NCI-H460 (cell line): ENCODE results near the gene TRIM9. TPM values are rescaled to one million over a fixed set of nuclear protein-coding genes. Genes with fewer than 3 reads are reported as not detected.
"Not testable (repeated sequence)": the region's sequence is repeated elsewhere in the genome, so short reads cannot be mapped to it uniquely, and the experiment has no call there.

Source experiments
- DNase-seq: peaks from one replicate; pipeline ENCODE4 v3.0.0-alpha.2; 2016; ENCODE audit warnings: low read depth; ENCODE audit errors: extremely low read depth
- total RNA-seq: library from RNA; depleted of rRNA; stranded (reverse); fragments of >200 nt; shearing (Covaris generic); gene quantifications from 2 replicates; pipeline ENCODE4 v1.2.3, GENCODE V29; 2014

Gene TRIM9
- total RNA-seq, 1 experiment from 2014 or later = 0.07 TPM

DNA sequence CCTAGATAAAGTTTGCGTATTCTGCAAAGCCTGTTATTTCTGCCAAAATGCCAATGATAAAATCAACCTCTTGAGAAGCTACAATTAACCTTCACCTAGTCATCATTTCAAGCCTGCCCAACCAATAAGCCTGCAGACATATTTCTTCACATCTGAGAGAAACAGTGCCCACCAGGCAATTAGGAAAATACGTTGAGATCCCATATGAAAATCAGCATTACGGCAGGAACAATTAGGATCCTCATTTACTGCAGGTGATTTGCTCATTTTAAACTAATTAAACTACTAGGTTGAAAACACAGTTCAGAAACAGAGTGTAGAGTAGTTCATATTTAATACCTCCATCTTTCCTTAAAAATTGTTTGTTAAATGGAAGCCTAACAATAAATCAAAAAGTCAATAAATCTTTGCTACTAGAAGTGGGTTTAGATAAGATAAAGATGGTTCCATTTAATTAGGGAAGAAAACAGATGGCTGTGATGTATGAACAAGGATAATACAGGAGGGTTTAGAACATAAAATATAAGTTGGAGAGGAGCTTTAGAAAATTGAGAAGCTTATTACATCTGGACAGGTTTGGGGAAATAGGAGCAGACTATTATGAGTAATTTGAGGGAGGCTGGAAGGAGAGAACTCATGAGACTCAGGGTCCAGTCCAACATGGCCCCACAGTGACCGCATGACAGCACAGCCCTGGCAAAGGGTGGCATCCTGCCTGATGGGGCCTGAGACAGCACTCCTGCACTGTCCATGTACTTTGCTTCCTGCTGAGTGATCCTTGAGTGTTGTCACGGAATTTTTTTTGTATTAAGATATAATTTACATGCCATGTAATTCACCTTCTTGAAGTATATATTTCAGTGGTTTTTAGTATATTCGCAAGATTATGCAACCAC is 123.8 kb downstream of the TRIM9 start:
- no peak for DNase-seq

DNA sequence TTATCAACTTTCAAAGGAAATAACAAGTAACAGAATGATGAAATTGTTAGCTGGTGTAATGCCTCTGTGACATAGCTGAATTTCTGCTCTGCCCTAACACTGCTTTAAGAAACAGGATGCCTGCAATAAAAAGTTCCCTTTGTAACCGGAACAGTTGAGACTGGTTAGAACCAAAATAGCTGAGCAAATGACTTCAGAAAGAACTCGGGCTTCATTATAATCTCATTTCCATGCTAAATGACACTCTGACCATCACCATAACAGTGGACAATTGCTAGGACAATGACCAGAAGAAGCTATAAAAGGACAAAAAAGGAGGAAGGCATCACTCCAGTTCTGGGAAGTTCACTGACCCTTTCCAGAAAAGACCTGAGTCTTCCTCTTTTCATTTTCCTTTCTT is 127.1 kb downstream of the TRIM9 start:
- no peak for DNase-seq

DNA sequence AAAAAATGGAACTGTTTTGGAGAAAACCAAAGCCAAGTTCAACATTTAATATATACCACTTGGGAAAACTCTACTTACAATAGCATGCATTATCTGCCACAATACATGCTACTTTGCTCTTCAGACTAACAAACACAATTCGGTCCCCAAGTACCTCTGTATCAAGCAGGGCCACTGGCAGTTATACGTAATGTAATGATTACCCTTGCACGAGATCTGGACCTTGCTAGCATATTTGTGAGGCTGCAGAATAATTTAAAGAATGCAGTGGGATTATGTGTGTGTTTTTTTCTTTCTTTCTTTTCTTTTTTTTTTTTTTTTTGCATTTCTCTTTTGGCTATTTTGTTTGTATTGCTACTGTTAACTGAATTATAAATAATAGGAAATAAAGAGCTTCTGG is 127.8 kb downstream of the TRIM9 start:
- DNase-seq = no peak

DNA sequence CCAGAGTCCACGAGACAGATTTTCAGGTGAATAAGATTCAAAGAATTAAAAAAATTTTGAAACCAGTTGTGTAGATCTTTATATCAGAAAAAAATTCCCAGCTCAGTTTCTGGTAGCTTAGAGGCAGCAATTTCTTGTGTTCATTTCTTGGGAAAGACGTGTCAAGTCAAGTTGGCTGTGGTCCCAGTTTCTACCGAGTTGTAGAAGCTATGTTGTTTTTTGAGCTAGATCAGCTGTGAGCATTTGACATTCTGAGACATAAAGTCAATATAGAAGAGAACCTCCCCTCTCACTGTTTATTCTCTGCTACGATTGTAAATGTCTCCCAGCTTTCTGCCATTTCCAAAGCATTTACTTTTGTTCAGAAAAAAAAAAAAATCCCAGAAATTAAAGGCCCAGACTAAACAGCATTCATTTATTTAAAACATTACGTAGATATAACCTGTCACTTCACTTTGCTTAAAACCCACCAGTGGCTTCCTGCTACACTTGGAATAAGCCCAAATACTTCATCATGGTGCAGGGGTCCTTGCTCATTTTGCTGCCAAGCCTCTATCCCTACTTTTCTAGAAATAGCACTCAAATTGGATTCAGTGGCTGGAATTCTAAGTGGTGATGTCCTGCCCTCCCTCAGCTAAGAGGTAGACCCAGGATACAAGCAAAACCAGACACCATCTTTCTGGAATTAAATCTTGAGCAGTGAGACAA is 130.1 kb downstream of the TRIM9 start:
- no peak for DNase-seq

DNA sequence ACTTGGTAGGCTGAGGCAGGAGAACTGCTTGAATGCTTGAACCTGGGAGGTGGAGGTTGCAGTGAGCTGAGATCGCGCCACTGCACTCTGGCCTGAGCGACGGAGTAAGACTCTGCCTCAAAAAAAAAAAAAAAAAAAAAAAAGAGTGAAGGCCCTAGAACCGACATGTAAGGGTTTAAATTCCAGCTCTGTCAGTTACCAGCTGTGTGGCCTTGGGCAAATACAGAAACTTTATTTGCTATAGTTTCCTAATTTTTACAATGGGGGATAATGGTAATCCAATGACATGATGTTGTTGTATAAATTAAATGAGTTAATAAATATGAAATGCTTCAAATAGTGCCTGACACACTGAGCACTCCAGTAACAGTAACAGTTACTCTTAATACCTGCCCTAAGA is 131.0 kb downstream of the TRIM9 start:
- no peak for DNase-seq

DNA sequence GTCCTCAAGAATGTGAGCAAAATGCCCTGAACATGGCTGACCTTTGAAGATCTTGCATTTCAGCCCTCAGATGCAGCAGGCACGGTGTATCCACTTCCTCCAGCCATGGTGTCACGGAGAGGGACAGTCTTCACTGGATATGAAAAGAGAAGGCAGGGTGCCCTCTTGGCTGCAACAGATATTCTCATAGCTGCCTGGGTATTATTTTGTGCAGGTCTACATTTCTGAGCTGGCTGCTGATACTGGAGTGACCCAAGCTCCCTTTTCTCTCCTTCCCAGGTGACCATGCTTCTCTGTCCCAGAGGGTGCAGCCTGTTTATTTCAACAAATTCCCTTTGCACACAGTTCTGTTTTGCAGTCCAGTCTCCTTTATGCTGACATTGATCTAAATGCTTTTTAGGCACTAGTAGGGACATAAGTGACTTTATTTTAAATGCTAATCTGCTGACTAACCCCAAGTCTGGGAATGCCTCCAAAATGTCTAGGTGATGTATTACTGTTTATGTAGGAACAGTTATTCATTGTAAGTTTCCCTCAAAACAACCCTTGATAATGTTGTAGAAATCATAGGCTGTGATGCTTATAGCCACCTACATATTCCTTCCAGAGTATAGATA is 133.2 kb downstream of the TRIM9 start:
- DNase-seq = no peak

DNA sequence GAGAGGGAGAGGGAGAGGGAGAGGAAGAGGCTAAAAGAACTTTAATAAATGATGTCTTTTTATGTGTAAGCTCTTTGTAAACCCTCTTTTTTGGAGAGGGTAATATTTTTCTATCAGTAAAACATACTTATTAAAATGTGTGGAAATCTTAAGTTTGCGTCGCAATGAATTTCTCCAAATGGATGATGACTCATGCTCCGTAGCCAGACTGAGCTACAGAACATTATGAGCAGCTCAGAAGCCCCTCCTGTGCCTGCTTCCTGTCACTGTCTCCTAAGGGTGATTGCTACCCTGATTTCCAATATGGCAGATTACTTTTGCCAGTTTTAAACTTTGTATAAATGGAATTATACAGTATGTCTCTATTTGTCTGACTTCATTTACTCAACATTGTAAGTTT is 137.6 kb downstream of the TRIM9 start:
- no peak for DNase-seq

DNA sequence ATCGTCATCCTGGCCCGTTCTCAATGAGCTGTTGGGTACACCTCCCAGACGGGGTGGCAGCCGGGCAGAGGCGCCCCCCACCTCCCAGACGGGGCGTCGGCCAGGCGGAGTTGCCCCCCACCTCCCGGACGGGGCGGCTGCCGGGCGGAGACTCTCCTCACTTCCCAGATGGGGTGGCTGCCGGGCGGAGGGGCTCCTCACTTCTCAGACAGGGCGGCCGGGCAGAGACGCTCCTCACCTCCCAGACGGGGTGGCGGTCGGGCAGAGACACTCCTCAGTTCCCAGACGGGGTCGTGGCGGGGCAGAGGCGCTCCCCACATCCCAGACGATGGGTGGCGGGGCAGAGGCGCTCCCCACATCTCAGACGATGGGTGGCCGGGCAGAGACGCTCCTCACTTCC is 138.5 kb downstream of the TRIM9 start:
- DNase-seq = not testable (repeated sequence)

DNA sequence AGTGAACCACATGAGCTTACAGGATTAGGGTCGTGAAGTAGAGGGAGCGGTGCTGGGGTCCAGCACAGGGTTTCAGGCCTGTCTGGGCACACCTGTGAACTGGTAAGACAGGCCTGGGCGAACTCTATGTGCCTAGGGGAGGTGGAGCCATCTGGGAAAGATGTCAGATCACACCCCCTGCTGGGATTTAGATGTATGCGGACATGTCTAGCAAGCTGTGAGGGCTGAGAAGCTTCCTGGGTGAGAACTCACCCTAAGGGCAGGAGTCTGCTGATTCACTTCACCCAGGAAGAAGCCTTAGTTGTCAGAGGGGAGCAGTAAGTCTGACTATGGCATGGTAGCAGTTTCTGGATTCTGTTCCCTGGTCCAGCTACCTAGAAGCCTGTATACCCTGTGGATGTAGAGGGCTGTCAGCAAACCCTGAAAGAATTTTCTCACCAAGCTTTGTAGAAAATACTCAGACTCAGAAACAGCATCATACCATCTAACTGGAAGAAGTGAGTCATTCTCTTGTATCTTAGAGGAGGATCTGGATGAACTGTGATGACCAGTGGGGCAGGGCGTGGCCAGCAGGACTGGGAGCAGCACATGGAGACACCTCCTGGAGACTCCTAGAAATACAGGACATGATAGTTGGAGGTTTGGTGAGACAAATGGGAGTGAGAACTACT is 139.4 kb downstream of the TRIM9 start:
- peak; percentile 97 for DNase-seq

DNA sequence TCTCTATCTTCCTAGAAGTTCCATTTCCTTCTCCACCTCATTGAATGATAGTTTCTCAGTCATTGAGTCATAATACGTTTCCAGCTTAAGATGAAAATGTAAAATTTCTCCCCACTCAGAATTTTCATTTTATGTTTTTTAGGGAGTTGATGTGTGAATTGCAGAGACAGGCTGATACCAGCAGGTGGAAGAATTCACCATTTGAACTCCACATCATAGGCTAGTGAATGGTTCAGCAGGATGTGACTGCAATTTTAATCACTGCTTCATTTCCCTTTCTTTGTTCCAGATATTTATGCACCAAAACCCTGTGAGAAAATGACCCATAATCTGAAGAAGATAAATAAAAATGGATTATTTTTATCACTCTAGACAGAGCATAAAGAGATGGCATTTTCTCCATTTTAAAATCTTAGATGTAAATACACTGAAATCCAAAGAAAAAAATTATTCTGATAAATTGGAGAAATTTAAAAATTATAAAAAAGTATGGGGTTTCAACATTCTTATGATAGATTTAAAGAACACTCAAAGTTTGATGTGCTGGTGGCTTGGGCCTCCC is 140.0 kb downstream of the TRIM9 start:
- DNase-seq = peak; percentile 64

DNA sequence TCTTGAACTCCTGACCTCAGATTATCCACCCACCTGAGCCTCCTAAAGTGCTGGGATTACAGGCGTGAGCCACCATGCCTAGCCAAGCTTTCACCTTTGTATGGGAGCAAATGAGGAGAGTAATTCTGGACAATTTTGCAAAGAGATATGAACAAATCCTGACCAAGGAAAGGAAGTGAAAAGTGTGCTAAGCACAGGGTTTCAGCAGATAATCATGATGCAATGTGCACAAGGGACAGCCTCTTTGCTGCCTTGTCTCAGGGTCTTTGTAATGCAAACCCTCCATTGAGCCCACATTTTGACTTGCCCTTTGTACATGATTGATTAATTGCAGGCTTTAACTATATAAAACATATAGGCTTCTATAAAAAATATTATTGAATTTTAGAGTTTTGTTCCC is 141.4 kb downstream of the TRIM9 start:
- DNase-seq = no peak

DNA sequence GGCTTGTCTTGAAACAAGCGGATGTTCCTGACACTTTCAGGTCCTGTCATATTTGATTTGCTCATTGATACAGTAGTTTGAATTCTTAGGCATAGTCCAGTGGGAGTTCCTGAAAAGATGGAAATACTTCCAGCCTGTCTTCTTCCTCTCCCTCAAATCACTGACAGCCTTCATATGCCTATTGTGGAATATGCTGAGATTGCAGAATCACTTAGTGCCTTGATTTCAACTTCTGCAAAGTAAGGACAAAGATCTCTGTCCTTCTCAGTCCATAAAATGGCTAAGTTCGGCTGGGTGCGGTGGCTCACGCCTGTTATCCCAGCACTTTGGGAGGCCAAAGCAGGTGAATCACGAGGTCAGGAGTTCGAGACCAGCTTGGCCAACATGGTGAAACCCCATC is 143.9 kb downstream of the TRIM9 start:
- no peak for DNase-seq

DNA sequence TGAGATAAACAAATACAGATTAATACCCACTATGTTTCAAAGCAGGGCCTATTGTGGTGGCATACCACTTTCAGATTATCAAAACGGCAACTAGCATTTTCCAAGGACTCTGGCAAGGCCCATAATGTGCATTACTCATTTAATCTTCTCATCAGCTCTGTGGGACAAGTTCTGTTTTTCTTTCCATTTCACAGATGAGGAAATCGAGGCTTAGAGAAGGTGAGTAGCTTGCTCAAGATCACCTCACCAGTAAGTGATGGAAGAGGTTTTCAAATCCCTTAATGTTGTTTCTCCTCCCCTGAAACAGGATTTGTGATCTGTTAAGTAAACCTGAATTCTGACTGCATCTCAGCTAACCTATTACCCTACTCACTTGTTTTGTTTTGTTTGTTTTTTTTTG is 146.7 kb downstream of the TRIM9 start:
- DNase-seq = no peak

DNA sequence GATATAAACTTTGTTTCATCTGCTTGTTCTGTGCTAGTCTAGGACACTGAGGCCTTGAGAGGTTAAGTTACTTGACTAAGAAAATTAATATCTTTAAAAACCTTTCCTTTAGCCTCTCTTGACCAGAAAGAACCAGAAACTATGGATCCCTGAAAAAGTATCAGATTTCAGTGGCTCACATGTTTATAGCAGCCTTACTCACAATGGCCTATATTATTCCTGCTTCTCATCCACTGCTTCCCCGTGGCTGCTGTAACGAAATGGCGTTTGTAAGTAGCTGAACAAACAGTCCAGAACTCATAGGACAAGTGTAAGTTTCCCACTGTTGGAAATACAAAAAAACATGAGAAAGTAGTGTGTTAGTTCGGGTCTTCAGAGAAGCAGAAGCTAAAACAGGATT is 147.5 kb downstream of the TRIM9 start:
- DNase-seq = no peak

DNA sequence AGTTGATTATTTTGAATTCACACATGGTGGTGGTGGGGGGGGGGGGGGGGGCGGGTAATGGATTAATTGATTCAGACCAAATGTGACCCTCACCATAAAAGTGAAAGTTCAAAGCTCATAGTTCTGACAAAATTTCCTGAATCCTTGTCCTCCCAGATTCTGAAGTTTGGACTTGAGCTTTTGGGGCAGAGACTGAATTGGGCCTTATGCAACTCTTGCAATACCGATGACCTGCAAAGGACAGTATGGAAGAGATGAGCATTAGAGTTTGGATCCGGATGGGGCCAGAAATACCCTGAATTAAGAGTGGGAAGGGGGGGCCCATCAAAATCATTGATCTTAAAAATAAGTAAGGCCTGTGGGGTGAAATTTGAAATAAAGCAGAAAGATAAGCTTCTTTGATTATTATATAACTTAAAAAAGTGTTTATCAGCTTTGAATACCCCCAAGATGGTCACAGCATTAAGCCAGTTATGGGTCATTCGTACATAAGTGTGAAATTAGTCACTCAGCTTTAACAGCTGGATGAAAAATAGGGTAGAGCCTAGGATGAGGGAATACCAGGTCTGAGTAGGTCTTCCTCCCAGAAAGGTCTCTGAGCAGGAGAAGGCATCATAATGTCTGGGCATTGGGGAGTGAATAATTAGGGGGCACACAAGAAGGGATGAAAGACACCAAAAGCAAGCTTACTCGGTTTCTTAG is 148.5 kb downstream of the TRIM9 start:
- DNase-seq = peak; percentile 71

DNA sequence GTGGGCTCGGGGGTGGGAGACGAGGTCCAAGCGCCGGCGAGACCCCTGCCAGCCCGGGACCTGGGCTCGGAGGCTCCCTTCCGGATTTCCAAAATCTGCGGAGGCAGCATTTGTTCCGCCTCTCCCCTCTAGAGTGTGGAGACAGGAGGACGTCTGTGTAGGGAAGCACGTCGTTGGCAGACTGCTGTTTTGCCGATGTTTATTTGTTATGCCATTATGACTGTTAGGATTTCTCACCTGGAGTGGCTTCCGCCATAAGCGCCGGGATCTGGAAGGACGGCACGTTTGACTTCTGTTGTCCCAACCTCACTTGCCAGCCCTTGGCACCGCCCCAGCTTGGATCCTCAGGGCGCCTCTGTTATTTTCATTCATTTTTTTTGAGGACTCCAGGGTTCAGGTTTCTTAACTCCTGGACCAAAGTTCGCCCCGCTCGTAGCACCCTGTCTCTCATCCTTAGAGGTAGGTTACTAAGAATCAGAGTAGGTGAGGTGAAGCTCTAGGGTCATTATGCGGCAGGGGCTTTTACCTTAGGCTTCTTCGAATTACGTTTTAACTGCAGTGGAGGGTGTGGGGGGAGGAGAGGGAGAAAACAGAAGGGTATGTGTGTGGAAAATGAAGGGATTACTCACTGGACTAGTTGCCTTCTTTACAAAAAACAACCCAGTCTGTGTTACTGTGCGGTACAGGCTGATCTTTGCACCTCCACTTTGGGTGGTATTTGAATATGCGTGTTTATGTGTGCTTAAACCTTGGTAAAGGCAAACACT is 150.1 kb downstream of the TRIM9 start:
- peak; percentile 82 for DNase-seq

DNA sequence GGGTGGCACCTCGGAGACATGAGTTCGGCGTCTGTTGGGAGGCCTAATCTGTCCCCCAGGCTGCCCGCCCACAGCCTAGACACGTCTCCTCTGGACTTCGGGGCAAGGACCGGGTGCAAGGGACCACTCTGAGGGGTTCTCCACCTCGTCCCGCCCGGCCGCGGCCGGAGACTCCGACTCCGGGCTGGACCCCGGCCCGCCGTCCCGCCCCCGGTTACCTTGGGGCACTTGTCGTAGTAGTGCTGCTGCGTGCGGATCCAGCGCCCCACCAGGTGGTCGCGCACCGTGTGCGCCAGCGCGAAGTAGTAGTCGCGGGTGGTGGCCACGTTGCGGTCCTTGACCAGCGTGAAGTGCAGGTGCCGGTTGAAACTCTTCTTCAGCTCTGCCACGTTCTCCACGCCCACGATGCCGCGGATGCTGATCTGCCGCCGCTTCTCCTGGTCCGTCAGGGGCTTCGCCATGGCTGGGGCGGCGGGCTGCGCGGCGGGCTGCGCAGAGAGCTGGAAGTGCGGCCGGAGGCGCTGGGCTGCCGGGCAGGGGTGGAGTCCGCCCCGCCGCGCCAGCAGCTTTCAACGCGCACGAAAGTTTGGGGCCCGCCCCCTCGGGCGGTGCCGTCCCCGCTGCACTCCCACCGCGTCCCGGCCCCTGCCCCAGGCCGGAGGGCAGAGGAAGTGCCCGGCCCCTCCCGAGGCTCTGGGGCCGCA is 150.8 kb downstream of the TRIM9 start, which contains the start of gene PYGL:
Gene PYGL, minus strand, starts transcription at position 541 of the 704 bp plus-strand sequence. Its CDS starts 80 bp downstream, at position 461.
- peak; percentile 76 for DNase-seq

DNA sequence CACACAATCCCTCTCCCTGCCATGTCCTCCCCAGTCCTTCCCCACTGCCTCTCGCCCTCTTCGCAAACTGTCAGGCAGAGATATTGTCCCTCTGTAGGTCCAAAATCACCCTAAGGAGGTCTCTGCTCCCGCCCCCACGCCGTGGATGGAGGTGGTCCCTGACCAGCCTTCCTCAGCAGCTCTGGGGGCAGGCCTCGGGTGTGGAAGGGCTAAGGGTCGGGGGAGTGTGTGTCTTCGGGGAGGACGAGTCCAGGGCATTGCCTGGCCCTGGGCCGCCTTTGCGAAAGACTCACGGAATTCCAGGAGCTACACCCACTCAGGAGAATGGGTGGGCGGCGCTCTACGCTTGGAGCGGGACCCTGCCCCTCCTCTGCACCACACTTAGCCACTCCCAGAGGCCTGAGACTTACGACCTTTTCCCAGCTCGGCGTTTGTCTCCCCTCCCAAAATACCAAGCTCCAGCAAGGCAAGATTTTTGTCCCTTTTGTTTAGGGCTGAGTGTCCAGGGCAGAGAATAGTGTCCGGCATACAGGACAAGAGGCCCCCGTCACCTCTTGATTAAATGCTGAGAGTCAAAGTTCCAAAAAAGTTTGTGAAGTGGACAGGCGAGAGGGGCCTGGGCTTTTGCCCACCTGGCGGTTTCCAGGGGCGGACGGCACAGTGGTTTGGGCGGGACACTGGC is 151.5 kb downstream of the TRIM9 start:
- DNase-seq = peak; percentile 48
